ENCODE data around the gene SYF2. TPM values are rescaled to one million over a fixed set of nuclear protein-coding genes. Genes with fewer than 3 reads are reported as not detected.
A peak's percentile ranks its signal among the peaks of the same experiment; 100 is the strongest.

SYF2 gene
- total and polyA plus RNA-seq, 2 of the 4 experiments (the other 2 are of a cell fraction): 8.6 to 19.5 TPM

- Histone ChIP-seq H4K5ac (ENCODE audit: low read depth, low read length) (no peak overlapping the region), H3K79me1 (ENCODE audit: low read depth in 1 of 2, low read length in 2 of 2) (no peaks in the 10 kb centered on the region), H2BK120ac (ENCODE audit: low read depth, low read length) (no peak overlapping the region), H3K18ac (ENCODE audit: low read depth, low read length) (no peak overlapping the region), H3K23ac (ENCODE audit: low read depth, low read length) (no peak overlapping the region), H3K36me3 (ENCODE audit: control insufficient read depth, insufficient read depth, low read length) (no peaks in the 10 kb centered on the region), H3K9ac (ENCODE audit: low read depth, low read length) (no peak overlapping the region), H2BK20ac (ENCODE audit: low read depth, low read length) (no peak overlapping the region), H3K14ac (replicated peaks; ENCODE audit: low read depth, low read length) (no peak overlapping the region), H2AK5ac (ENCODE audit: low read depth, low read length) (no peak overlapping the region), H3K27ac (ENCODE audit: insufficient read depth, low read length) (no peak overlapping the region), H4K91ac (ENCODE audit: insufficient read depth, low read depth, low read length) (no peak overlapping the region), H3K9me1 (ENCODE audit: insufficient read depth, low read length) (no peaks in the 10 kb centered on the region), H2BK5ac (ENCODE audit: low read depth, low read length, poor library complexity, severe bottlenecking) (no peak overlapping the region), H3K4me3 (ENCODE audit: insufficient read depth, low read depth, low read length) (no peak overlapping the region), H3K56ac (ENCODE audit: extremely low read depth, insufficient read depth, low read length) (no peak overlapping the region), H3K27me3 (ENCODE audit: control insufficient read depth, insufficient read depth, low read length) (peaks cover 27% of the 10 kb centered on the region), H2AFZ (replicated peaks; ENCODE audit: low read length, poor library complexity) (peak overlapping the region; percentile 63), H3K4ac (ENCODE audit: low read depth, low read length) (no peak overlapping the region), H3K4me2 (ENCODE audit: low read depth, low read length) (no peak overlapping the region), H4K8ac (ENCODE audit: low read depth in 2 of 2, low read length in 2 of 2) (no peak overlapping the region), H4K20me1 (ENCODE audit: insufficient read depth, low read length) (no peaks in the 10 kb centered on the region), H3K4me1 (ENCODE audit: control insufficient read depth, insufficient read depth, low read length) (peaks cover 2% of the 10 kb centered on the region; the same call in 1 of the 2 replicates), H2AK9ac (replicated peaks; ENCODE audit: low read depth, low read length, poor library complexity) (no peak overlapping the region), H3K9me3 (ENCODE audit: control insufficient read depth, insufficient read depth, low read length) (no peaks in the 10 kb centered on the region), H2BK15ac (ENCODE audit: low read depth, low read length) (no peak overlapping the region)
- in situ Hi-C loops (cut with MboI; ENCODE audit: low sequenced_read_pairs): no loop called here
- dilution Hi-C loops (cut with HindIII; ENCODE audit: low sequenced_read_pairs, unreplicated experiment): no loop called here
- ATAC-seq (ENCODE audit: low read depth) (no peak), DNase-seq (no peak)
- CTCF ChIA-PET: interaction anchor here (0.5 kb wide), 1 partner anchor 503 kb away, joined by 3 read pairs; no protein-coding TSS in a partner anchor
- POLR2A ChIA-PET (ENCODE audit: unreplicated experiment): no interaction called here
- 54% methylated on average over 3 of the region's 14 CpGs; no CpG with 5 or more reads in 1 of the 2 experiments for WGBS, 2 experiments (ENCODE audit: extremely low coverage in 2 of 2, insufficient read length in 1 of 2)
- intact Hi-C loops (cut with micrococcal nuclease): no loop called here
- BruUV-seq (replicated peaks): no TSS peak
- no peak for TF ChIP-seq CHD1 (IDR thresholded peaks at IDR 0.05; ENCODE audit: low read depth, low read length)
- no peak for TF ChIP-seq NFE2L2 (IDR thresholded peaks at IDR 0.05; ENCODE audit: low read depth, low read length)
- no peak for TF ChIP-seq FOS (IDR thresholded peaks at IDR 0.05; ENCODE audit: low read depth, low read length)
- no peak for TF ChIP-seq MAZ (IDR thresholded peaks at IDR 0.05; ENCODE audit: borderline replicate concordance, low read depth, low read length)
- TF ChIP-seq POLR2A (IDR thresholded peaks at IDR 0.05; ENCODE audit: low read depth, low read length): no peak
- TF ChIP-seq CTCF (conservative IDR thresholded peaks at IDR 0.05; ENCODE audit: low read depth, low read length): no peak
- no peak for TF ChIP-seq USF2 (IDR thresholded peaks at IDR 0.05; ENCODE audit: low read depth, low read length)
- TF ChIP-seq MAFK (IDR thresholded peaks at IDR 0.05; ENCODE audit: low read depth, low read length): no peak
- TF ChIP-seq ELK1 (IDR thresholded peaks at IDR 0.05; ENCODE audit: borderline replicate concordance, low read depth, low read length): no peak
- no peak for TF ChIP-seq MXI1 (IDR thresholded peaks at IDR 0.05; ENCODE audit: borderline replicate concordance, low read depth, low read length)
- no peak for TF ChIP-seq SMC3 (IDR thresholded peaks at IDR 0.05; ENCODE audit: low read depth, low read length)
- TF ChIP-seq RCOR1 (IDR thresholded peaks at IDR 0.05; ENCODE audit: insufficient replicate concordance, low read length): no peak
- no peak for TF ChIP-seq RFX5 (IDR thresholded peaks at IDR 0.05; ENCODE audit: low read depth, low read length)
- TF ChIP-seq CEBPB (IDR thresholded peaks at IDR 0.05; ENCODE audit: low read depth, low read length): no peak
- no peak for TF ChIP-seq BHLHE40 (IDR thresholded peaks at IDR 0.05; ENCODE audit: low read depth, low read length)
Measured at GRCh38 chr1:25186161-25187007, 45.9 kb downstream of the SYF2 start.
